ENCODE measurements around the gene HSDL1.

GRCh38 chr16:84107921-84108320 is 37.1 kb downstream of the HSDL1 start:
- TF ChIP-seq, protein P1, sequence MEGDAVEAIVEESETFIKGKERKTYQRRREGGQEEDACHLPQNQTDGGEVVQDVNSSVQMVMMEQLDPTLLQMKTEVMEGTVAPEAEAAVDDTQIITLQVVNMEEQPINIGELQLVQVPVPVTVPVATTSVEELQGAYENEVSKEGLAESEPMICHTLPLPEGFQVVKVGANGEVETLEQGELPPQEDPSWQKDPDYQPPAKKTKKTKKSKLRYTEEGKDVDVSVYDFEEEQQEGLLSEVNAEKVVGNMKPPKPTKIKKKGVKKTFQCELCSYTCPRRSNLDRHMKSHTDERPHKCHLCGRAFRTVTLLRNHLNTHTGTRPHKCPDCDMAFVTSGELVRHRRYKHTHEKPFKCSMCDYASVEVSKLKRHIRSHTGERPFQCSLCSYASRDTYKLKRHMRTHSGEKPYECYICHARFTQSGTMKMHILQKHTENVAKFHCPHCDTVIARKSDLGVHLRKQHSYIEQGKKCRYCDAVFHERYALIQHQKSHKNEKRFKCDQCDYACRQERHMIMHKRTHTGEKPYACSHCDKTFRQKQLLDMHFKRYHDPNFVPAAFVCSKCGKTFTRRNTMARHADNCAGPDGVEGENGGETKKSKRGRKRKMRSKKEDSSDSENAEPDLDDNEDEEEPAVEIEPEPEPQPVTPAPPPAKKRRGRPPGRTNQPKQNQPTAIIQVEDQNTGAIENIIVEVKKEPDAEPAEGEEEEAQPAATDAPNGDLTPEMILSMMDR (conservative IDR thresholded peaks at IDR 0.05; ENCODE audit: low read depth, low read length) = no peak
- no peak for TF ChIP-seq EZH2 (IDR thresholded peaks at IDR 0.05; ENCODE audit: low read length, unreplicated experiment)

Data from PC-3 (cell line).